Adrenal gland (tissue), 5 donors: ENCODE measurements around the gene CD7.

Experiments
- CTCF ChIP-seq, 6 experiments: fragments of 450-650 bp in 4 of 6; fragments of 200-600 bp in 2 of 6; sonication (generic) in 1 of 6; IDR thresholded peaks; 1 replicate in 5 of 6; 2 replicates in 1 of 6; pipeline versions ENCODE4 v1.5.1 to v1.8.0; 2016 to 2021; ENCODE audit warnings: antibody characterized with exemption in 6 of 6, mild to moderate bottlenecking in 2 of 6, moderate library complexity in 1 of 6
- POLR2A ChIP-seq, 2 donors: fragments of 450-650 bp; IDR thresholded peaks; one replicate each; pipeline ENCODE4 v1.6.1; 2017; ENCODE audit warnings: antibody characterized with exemption in 2 of 2, mild to moderate bottlenecking in 2 of 2, moderate library complexity in 1 of 2
- donor health status: DM: no; HTN: no; CAD: no.

GRCh38 chr17:82305727-82306300 is 11.6 kb downstream of the CD7 start:
- no peak for TF ChIP-seq CTCF (IDR thresholded peaks at IDR 0.05)
- TF ChIP-seq POLR2A (IDR thresholded peaks at IDR 0.05), result no peak
